Small intestine (tissue), 16 donors: ENCODE data around the gene ZRSR2. TPM values are rescaled to one million over a fixed set of nuclear protein-coding genes. Genes with fewer than 3 reads are reported as not detected.
"Not testable (repeated sequence)": the region's sequence is repeated elsewhere in the genome, so short reads cannot be mapped to it uniquely, and the experiment has no call there.

ENCODE experiments used
- DNase-seq, 2 donors: peaks; one replicate each; pipeline versions ENCODE4 v3.0.0 to v3.0.0-alpha.2; 2013
- FAIRE-seq: peaks from 2 replicates; lab custom pipeline; 2012; peaks lifted over from hg19 to GRCh38; lab: Jason Lieb, UNC
- H3K27ac ChIP-seq, 3 donors: one replicate each; pipeline ENCODE4 v1.5.1; 2013; ENCODE audit warnings: low read length in 2 of 3, mild to moderate bottlenecking in 2 of 3, control low read depth in 1 of 3, inconsistent platforms in 1 of 3, low read depth in 1 of 3, moderate library complexity in 1 of 3
- H3K27me3 ChIP-seq, 3 donors: one replicate each; pipeline ENCODE4 v1.6.1; 2013; ENCODE audit warnings: low read length in 3 of 3, inconsistent platforms in 1 of 3; ENCODE audit not compliant: control insufficient read depth in 3 of 3, insufficient read depth in 3 of 3
- H3K36me3 ChIP-seq, 3 donors: one replicate each; pipeline ENCODE4 v1.6.1; 2013; ENCODE audit warnings: low read length in 3 of 3, inconsistent platforms in 1 of 3, low read depth in 1 of 3, mild to moderate bottlenecking in 1 of 3, moderate library complexity in 1 of 3; ENCODE audit not compliant: control insufficient read depth in 3 of 3, insufficient read depth in 2 of 3
- H3K4me1 ChIP-seq, 3 donors: one replicate each; pipeline ENCODE4 v1.6.1; 2013; ENCODE audit warnings: low read length in 2 of 3, inconsistent platforms in 1 of 3, low read depth in 1 of 3, mild to moderate bottlenecking in 1 of 3, moderate library complexity in 1 of 3; ENCODE audit not compliant: control insufficient read depth in 3 of 3, insufficient read depth in 2 of 3
- H3K4me3 ChIP-seq, 3 donors: one replicate each; pipeline ENCODE4 v1.5.1; 2013; ENCODE audit warnings: low read length in 3 of 3, control low read depth in 1 of 3, inconsistent platforms in 1 of 3, low read depth in 1 of 3, mild to moderate bottlenecking in 1 of 3, moderate library complexity in 1 of 3
- H3K9me3 ChIP-seq, 2 donors: one replicate each; pipeline ENCODE4 v1.6.1; 2013; ENCODE audit warnings: low read depth in 1 of 2, low read length in 1 of 2; ENCODE audit not compliant: control insufficient read depth in 2 of 2, insufficient read depth in 1 of 2
- WGBS, 3 donors: extraction: QIAGEN DNeasy Blood & Tissue Kit; methylation state at CpG; one replicate each; pipeline ENCODE4 v1.1.7; 2013; 5-methylcytosine and 5-hydroxymethylcytosine counted together
- long read RNA-seq, 10 donors: transcript quantifications; one replicate each; lab custom pipeline, GENCODE V29; 2026
- polyA plus RNA-seq, 4 donors: library from polyadenylated mRNA; stranded (reverse) in 3 of 4; unstranded in 1 of 4; fragments of 200-250 nt in 3 of 4; fragments of 120-200 nt in 1 of 4; gene quantifications; one replicate each; pipeline versions ENCODE4 v1.2.1 to v1.2.3, GENCODE V29; 2013
- donor health status: healthy with polysubstance abuse.
- donor health status: control.
- donor health status: control.
- donor health status: Bipolar disorder and iron deficiency.
- donor health status: healthy.

Gene ZRSR2, protein sequence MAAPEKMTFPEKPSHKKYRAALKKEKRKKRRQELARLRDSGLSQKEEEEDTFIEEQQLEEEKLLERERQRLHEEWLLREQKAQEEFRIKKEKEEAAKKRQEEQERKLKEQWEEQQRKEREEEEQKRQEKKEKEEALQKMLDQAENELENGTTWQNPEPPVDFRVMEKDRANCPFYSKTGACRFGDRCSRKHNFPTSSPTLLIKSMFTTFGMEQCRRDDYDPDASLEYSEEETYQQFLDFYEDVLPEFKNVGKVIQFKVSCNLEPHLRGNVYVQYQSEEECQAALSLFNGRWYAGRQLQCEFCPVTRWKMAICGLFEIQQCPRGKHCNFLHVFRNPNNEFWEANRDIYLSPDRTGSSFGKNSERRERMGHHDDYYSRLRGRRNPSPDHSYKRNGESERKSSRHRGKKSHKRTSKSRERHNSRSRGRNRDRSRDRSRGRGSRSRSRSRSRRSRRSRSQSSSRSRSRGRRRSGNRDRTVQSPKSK
- polyA plus RNA-seq, result 10 to 100 TPM in 3 of 4 donors, 1 to 10 TPM in 1; 9.4 to 21.6 (median 13.5) TPM
- long read RNA-seq, donor 1, partial matches to known transcripts, result 0 of 3 reads
- long read RNA-seq, donor 1, other reads (novel, unspliced or antisense), result 0 of 3 reads
- long read RNA-seq, donor 2, partial matches to known transcripts, result 0 of 1 reads
- long read RNA-seq, donor 2, other reads (novel, unspliced or antisense), result 0 of 1 reads
- long read RNA-seq, donor 3, partial matches to known transcripts, result 5 of 5 reads
- long read RNA-seq, donor 3, other reads (novel, unspliced or antisense), result 0 of 5 reads
- long read RNA-seq, donor 4, result 0 reads
- long read RNA-seq, donor 5, result 0 reads
- long read RNA-seq, donor 6, partial matches to known transcripts, result 0 of 2 reads
- long read RNA-seq, donor 6, other reads (novel, unspliced or antisense), result 0 of 2 reads
- long read RNA-seq, donor 7, partial matches to known transcripts, result 26 of 104 reads
- long read RNA-seq, donor 7, other reads (novel, unspliced or antisense), result 76 of 104 reads
- long read RNA-seq, donor 8, result 0 reads
- long read RNA-seq, donor 9, result 0 reads
- long read RNA-seq, donor 10, partial matches to known transcripts, result 0 of 4 reads
- long read RNA-seq, donor 10, other reads (novel, unspliced or antisense), result 0 of 4 reads

DNA sequence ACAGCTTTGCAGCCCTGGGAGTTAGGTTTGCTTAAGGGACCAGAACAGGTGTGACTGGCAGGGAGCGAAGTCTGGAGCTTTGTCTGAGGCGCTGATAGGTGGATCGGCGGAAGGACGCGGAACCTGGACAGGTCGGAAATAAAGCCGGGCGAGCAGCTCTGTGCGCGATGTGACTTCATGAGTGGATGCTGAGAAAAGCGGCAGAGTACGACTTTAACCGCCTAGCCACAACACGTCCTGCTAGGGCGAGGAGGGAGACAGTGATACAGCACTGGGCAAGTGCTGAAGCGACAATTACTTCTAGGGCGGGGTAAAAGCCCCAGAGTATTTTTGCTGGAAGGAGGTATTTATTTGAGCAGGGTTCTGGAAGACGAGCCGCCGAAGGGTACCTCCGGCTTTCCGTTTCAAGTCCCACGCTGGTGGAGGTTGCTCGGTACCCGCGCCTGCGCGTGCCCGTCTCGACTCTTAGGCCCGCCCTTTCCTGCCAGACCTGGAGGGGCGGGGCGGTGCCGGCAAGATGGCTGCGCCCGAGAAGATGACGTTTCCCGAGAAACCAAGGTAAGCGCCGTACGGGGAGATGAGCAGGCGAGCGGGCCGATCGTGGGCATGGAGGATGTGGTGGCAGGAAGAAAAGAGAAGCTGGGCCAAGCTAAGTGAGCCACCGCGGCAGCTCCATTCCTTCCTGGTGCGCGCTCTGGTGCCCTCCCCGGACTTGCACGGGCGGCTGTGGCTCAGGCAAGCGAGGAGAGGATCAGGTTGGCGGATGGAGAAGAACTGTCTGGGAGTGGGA, at the start of gene ZRSR2:
Gene ZRSR2, plus strand, starts transcription at position 506 of the 790 bp plus-strand sequence. Its CDS starts 12 bp downstream, at position 518.
- H3K27me3 ChIP-seq, result no peaks in the 10 kb centered on the region
- DNase-seq (peak; percentile 79 to 84), FAIRE-seq (no peak)
- WGBS, 3 donors, result 0 to 1% (median 0%) methylated on average over 46 to 55 of the region's 55 CpGs
- H3K4me1 ChIP-seq, result peaks cover 0 to 3% (median 0%) of the 10 kb centered on the region in 3 donors
- no peaks in the 10 kb centered on the region for H3K9me3 ChIP-seq
- peak within 1 kb of the TSS; percentile 86 to 98 (median 93) for H3K27ac ChIP-seq
- no peaks in the 10 kb centered on the region for H3K36me3 ChIP-seq
- peak within 1 kb of the TSS; percentile 31 to 86 (median 85) for H3K4me3 ChIP-seq

DNA sequence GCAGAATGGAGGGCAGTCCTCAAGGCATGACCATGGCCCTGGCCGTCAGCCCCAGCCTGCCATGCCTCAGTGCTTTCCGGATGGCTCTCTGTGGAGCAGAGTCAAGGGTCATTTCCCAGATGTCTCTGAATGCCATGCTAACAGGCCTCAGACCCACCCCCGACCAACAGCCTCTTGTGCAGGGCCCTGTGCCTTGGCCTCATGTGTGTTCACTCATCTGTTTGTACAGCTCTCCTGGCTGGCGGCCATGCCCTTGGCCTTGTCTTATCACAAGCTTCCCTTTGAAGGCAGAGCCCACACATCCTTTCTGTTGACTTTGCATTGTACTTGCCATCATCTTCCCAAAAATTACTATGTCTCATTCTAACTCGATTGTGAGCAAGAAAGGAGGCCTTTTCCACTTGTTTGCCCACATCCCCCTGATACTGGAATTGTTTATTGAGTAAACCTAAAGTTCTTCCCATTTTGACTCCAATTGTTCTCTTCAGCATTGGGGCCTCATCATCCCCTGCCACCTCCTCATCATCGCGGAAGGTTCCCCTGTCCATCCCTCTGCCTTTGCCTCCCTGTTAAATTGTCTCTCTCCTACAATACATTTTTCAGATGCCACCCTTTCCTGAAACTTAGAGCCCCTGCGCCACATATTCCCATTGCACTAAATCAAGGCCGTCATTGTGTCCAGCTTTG, 46.0 kb upstream of the ZRSR2 start:
- H3K4me3 ChIP-seq, result no peak overlapping the region
- no peak for DNase-seq
- H3K4me1 ChIP-seq, result no peaks in the 10 kb centered on the region
- FAIRE-seq, result no peak
- no peaks in the 10 kb centered on the region for H3K9me3 ChIP-seq
- 80 to 83% (median 82%) methylated on average over 9 of the region's 9 CpGs for WGBS, 3 donors
- H3K27me3 ChIP-seq, result no peaks in the 10 kb centered on the region
- no peak overlapping the region for H3K27ac ChIP-seq
- H3K36me3 ChIP-seq, result no peaks in the 10 kb centered on the region

DNA sequence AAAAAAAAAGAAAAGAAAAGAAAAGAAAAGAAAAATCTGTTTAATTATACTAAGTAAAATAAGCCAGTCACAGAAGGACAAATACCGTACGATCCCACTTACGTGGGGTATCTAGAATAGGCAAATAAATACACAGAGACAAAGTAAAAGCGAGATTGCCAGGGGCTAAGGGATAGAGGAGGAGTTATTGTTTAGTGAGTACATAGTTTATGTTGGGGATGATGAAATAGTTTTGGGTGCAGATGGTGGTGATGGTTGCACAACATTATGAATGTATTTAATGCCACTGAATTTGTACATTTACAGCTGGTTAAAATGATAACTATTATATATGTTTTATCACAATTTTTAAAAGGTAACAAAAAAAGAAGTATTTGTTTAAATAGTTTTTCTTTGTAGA, 45.1 kb upstream of the ZRSR2 start:
- FAIRE-seq (no peak), DNase-seq (no peak)
- WGBS, 3 donors, result 95 to 97% (median 97%) methylated on average over 4 of the region's 4 CpGs
- H3K27me3 ChIP-seq, result no peaks in the 10 kb centered on the region
- no peak overlapping the region for H3K27ac ChIP-seq
- no peaks in the 10 kb centered on the region for H3K9me3 ChIP-seq
- no peaks in the 10 kb centered on the region for H3K36me3 ChIP-seq
- no peaks in the 10 kb centered on the region for H3K4me1 ChIP-seq
- no peak overlapping the region for H3K4me3 ChIP-seq

DNA sequence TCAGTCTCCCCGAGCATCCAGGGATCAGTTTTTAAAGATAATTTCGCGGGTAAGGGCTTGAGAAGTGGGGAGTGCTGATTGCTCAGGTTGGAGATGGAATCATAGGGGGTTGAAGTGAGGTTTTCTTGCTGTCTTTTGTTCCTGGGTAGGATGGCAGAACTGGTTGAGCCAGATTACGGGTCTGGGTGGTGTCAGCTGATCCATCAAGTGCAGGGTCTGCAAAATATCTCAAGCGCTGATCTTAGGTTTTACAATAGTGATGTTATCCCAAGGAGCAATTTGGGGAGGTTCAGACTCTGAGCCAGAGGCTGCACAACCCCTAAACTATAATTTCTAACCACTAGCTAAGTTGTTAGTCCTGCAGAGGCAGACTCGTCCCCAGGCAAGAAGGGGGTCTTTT, 43.6 kb upstream of the ZRSR2 start:
- not testable (repeated sequence) for H3K4me3 ChIP-seq, FAIRE-seq
- 87 to 90% (median 88%) methylated on average over 6 of the region's 6 CpGs for WGBS, 3 donors

DNA sequence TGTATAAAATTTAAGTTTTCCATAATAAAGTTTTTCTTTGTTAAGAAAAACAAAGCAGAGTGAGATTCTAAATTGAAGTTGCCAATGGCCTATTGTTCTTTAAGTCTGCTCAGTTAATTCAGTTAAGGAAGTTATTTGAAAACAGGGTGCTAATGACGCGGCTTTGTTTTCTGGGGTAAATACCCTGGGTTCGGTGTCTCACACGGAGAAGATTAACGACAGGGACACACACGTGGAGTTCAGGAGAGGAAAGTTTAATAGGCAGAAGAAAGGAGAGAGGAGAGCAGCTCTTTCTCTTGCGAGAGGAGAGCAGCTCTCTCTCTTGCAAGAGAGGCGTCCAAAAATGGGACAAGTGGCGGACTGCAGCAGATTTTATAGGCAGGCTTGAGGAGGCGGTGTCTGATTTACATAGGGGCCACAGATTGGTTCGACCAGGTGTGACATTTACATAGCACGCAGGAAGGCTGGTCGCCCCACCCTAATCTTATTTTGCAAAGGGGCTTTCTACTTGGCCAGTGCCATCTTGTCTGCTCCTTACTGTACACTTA, 42.6 kb upstream of the ZRSR2 start:
- WGBS, 3 donors, result 91 to 98% (median 96%) methylated on average over 12 to 13 of the region's 13 CpGs
- Histone ChIP-seq H3K9me3 (no peaks in the 10 kb centered on the region), H3K36me3 (no peaks in the 10 kb centered on the region), H3K27me3 (no peaks in the 10 kb centered on the region), H3K4me3 (no peak overlapping the region), H3K4me1 (no peaks in the 10 kb centered on the region), H3K27ac (no peak overlapping the region)
- FAIRE-seq (no peak), DNase-seq (no peak)

More for the DNA sequence above, 43.6 kb upstream of the ZRSR2 start:
- H3K27me3 ChIP-seq, H3K4me1 ChIP-seq, DNase-seq, H3K36me3 ChIP-seq, H3K9me3 ChIP-seq, H3K27ac ChIP-seq: not testable (repeated sequence)

DNA sequence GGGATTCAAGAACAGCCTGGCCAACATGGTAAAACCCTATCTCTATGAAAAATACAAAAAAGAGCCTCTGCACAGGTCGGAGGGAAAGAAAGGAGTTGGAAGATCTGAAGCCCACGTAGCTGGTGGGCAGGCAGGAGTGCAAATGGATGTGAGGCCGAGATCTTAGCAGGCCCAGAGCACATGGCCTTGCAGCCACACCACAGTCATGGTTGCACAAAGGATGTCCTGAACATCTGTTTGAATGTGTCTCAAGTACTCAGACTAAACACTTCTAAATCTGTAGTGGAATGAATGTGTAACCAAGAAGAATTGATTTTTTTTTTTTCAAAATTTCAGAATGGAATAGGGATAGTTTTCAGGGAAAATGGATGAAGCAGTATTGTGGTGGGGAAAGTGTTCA, 41.4 kb upstream of the ZRSR2 start:
- Histone ChIP-seq H3K36me3 (no peaks in the 10 kb centered on the region), H3K4me3 (no peak overlapping the region), H3K27ac (no peak overlapping the region), H3K27me3 (no peaks in the 10 kb centered on the region), H3K9me3 (no peaks in the 10 kb centered on the region), H3K4me1 (no peaks in the 10 kb centered on the region)
- 76 to 96% (median 89%) methylated on average over 3 of the region's 3 CpGs for WGBS, 3 donors
- DNase-seq, result no peak
- no peak for FAIRE-seq
